HG03520 (cell line): ENCODE data around the gene EYA2.

ENCODE experiments used
- ATAC-seq: cut with Tn5 transposase; IDR thresholded peaks from one replicate; pipeline ENCODE4 v1.9.1; 2021; ENCODE audit warnings: mild to moderate bottlenecking, moderate library complexity; ENCODE audit not compliant: unreplicated experiment

Gene EYA2

GRCh38 chr20:46975976-46976375 lies 81.3 kb downstream of the EYA2 start:
- ATAC-seq: no peak

- no peak for ATAC-seq
Observed at GRCh38 chr20:46977204-46977603, 82.6 kb downstream of the EYA2 start.

- ATAC-seq: no peak
Observed at GRCh38 chr20:46977909-46978588, 83.4 kb downstream of the EYA2 start.

- ATAC-seq: no peak
Observed at GRCh38 chr20:46978951-46979491, 84.4 kb downstream of the EYA2 start.

- no peak for ATAC-seq
Observed at GRCh38 chr20:46979603-46980241, 85.1 kb downstream of the EYA2 start.

- ATAC-seq: no peak
Observed at GRCh38 chr20:46981184-46981583, 86.5 kb downstream of the EYA2 start.

- ATAC-seq: no peak
Observed at GRCh38 chr20:46983466-46983865, 88.8 kb downstream of the EYA2 start.

- no peak for ATAC-seq
Observed at GRCh38 chr20:46984405-46984804, 89.8 kb downstream of the EYA2 start.

- ATAC-seq: no peak
Observed at GRCh38 chr20:46985250-46985649, 90.6 kb downstream of the EYA2 start.

GRCh38 chr20:46985671-46986070 lies 91.0 kb downstream of the EYA2 start:
- ATAC-seq: no peak

GRCh38 chr20:46987001-46987400 lies 92.4 kb downstream of the EYA2 start:
- ATAC-seq: no peak

GRCh38 chr20:46990017-46990595 lies 95.5 kb downstream of the EYA2 start:
- no peak for ATAC-seq

GRCh38 chr20:46990596-46991104 lies 96.0 kb downstream of the EYA2 start:
- ATAC-seq: no peak

- ATAC-seq: no peak
Observed at GRCh38 chr20:46991168-46991567, 96.5 kb downstream of the EYA2 start.

- no peak for ATAC-seq
Observed at GRCh38 chr20:46991880-46992639, 97.4 kb downstream of the EYA2 start.

- ATAC-seq: no peak
Observed at GRCh38 chr20:46992640-46993035, 98.0 kb downstream of the EYA2 start.

- ATAC-seq: no peak
Observed at GRCh38 chr20:46993465-46994095, 98.9 kb downstream of the EYA2 start.

- no peak for ATAC-seq
Observed at GRCh38 chr20:46994341-46994740, 99.7 kb downstream of the EYA2 start.

- no peak for ATAC-seq
Observed at GRCh38 chr20:46995561-46996142, 101.0 kb downstream of the EYA2 start.

- ATAC-seq: no peak
Observed at GRCh38 chr20:46997187-46997586, 102.5 kb downstream of the EYA2 start.
